Measurements from ENCODE around the gene THRB. TPM values are rescaled to one million over a fixed set of nuclear protein-coding genes. Genes with fewer than 3 reads are reported as not detected.

Gene THRB
- polyA plus RNA-seq, 1 of the 3 experiments (the other 2 are of a cell fraction), result 0.02 TPM

DNA sequence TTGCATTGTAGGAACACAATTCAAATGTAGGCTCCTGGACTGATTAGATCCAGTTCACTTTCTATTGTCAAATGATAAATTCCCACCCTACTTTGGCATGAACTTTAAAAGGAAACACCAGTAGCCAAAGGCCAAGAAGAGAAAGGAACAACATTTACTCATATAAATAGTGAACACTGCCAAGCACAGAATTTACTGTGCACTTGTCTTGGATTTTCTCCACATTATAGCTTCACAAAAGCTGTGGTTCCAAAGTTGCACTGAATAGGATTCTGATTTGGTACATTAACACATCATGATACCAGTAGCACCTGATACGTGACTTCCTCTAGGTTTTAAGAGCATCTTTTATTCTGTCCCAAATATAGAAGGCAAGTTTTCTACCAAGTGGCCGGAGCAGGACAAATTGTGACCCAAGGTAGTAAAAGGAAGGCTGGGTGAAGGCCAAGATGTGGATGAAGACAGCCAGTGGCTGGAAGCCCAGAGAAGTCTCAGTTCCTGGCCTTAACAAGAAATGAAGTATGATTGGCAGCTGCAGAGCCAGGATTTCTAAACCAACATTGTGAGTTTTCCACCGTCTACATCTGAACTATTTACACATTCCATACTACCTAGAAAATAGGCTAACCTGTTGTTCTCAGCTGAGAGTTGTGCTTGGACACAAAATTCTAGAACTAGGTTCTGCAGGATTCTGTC lies 206.7 kb downstream of the THRB start:
- POLR2A ChIA-PET, result no interaction called here
- H3K27ac ChIP-seq (ENCODE audit: low read depth in 2 of 2, low read length in 1 of 2), result no peak overlapping the region
- no peaks in the 10 kb centered on the region for H3K27me3 ChIP-seq (ENCODE audit: insufficient read depth)
- no peak overlapping the region for H3K4me3 ChIP-seq (ENCODE audit: low read depth in 2 of 2, low read length in 1 of 2)
- no peaks in the 10 kb centered on the region for H3F3A ChIP-seq (replicated peaks; ENCODE audit: insufficient read depth)
- no peak overlapping the region for H3K4me2 ChIP-seq
- no peaks in the 10 kb centered on the region for H3K36me3 ChIP-seq (replicated peaks in 1 of 2; ENCODE audit: control insufficient read depth in 1 of 2, insufficient read depth in 2 of 2, low read length in 1 of 2)
- TF ChIP-seq, protein P1, sequence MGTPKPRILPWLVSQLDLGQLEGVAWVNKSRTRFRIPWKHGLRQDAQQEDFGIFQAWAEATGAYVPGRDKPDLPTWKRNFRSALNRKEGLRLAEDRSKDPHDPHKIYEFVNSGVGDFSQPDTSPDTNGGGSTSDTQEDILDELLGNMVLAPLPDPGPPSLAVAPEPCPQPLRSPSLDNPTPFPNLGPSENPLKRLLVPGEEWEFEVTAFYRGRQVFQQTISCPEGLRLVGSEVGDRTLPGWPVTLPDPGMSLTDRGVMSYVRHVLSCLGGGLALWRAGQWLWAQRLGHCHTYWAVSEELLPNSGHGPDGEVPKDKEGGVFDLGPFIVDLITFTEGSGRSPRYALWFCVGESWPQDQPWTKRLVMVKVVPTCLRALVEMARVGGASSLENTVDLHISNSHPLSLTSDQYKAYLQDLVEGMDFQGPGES (IDR thresholded peaks at IDR 0.05; ENCODE audit: low read depth, low read length), result no peak
- no peak for TF ChIP-seq TAF1 (IDR thresholded peaks at IDR 0.05; ENCODE audit: borderline replicate concordance, low read depth, low read length)
- TF ChIP-seq, protein P2, sequence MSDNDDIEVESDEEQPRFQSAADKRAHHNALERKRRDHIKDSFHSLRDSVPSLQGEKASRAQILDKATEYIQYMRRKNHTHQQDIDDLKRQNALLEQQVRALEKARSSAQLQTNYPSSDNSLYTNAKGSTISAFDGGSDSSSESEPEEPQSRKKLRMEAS (IDR thresholded peaks at IDR 0.05; ENCODE audit: low read depth), result no peak
- no peak for TF ChIP-seq SIN3A (IDR thresholded peaks at IDR 0.05; ENCODE audit: borderline replicate concordance, low read depth, low read length)
- TF ChIP-seq POLR2AphosphoS5 (IDR thresholded peaks at IDR 0.05; ENCODE audit: low read depth, low read length), result no peak
- no peak for TF ChIP-seq MEF2A (IDR thresholded peaks at IDR 0.05; ENCODE audit: borderline replicate concordance, low read depth)
- no peak for TF ChIP-seq GABPA (IDR thresholded peaks at IDR 0.05; ENCODE audit: low read depth)
- H3K9me2 ChIP-seq, result no peaks in the 10 kb centered on the region
- H3K4me1 ChIP-seq (ENCODE audit: control insufficient read depth in 1 of 2, insufficient read depth in 2 of 2, low read depth in 1 of 2, low read length in 1 of 2), result no peaks in the 10 kb centered on the region
- 74% methylated on average over 3 of the region's 3 CpGs for WGBS (ENCODE audit: low lambda C conversion rate)
- no peak for DNase-seq
- H3K9me3 ChIP-seq, result no peaks in the 10 kb centered on the region
- H4K20me1 ChIP-seq (ENCODE audit: insufficient read depth), result no peaks in the 10 kb centered on the region
- CTCF ChIA-PET, result no interaction called here
- H3K79me2 ChIP-seq (ENCODE audit: insufficient read depth), result no peaks in the 10 kb centered on the region
- H3K9ac ChIP-seq, result no peak overlapping the region
- H2AFZ ChIP-seq (ENCODE audit: low read depth), result no peak overlapping the region

DNA sequence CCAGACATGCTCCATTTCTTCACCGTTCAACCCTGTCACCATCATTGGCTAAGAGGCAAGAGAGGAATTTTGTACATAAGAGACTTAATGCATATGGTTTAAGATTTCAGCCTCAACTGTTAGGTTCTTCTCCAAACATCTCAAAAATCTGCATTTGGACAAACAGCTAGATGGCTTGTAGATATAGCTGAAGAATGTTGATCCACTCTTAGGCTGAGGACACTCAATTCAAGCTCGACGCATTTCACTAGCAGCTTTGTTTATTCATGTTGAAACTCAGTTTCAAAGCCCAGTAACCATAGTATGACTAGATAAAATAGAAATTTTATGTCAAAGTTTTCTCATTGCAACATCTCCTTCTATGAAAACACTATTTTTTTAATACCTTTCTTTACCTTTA lies 208.2 kb downstream of the THRB start:
- Histone ChIP-seq H3K4me1 (ENCODE audit: control insufficient read depth in 1 of 2, insufficient read depth in 2 of 2, low read depth in 1 of 2, low read length in 1 of 2) (no peaks in the 10 kb centered on the region), H3K27me3 (ENCODE audit: insufficient read depth) (no peaks in the 10 kb centered on the region), H3K36me3 (replicated peaks in 1 of 2; ENCODE audit: control insufficient read depth in 1 of 2, insufficient read depth in 2 of 2, low read length in 1 of 2) (no peaks in the 10 kb centered on the region), H3K4me3 (ENCODE audit: low read depth in 2 of 2, low read length in 1 of 2) (no peak overlapping the region), H2AFZ (ENCODE audit: low read depth) (no peak overlapping the region), H3K9me2 (no peaks in the 10 kb centered on the region), H3K79me2 (ENCODE audit: insufficient read depth) (no peaks in the 10 kb centered on the region), H3F3A (replicated peaks; ENCODE audit: insufficient read depth) (no peaks in the 10 kb centered on the region), H3K9ac (no peak overlapping the region), H3K9me3 (no peaks in the 10 kb centered on the region), H3K4me2 (no peak overlapping the region), H4K20me1 (ENCODE audit: insufficient read depth) (no peaks in the 10 kb centered on the region), H3K27ac (ENCODE audit: low read depth in 2 of 2, low read length in 1 of 2) (no peak overlapping the region)
- CTCF ChIA-PET, result interaction anchor here (0.9 to 1.3 kb wide), 2 partner anchors 17 to 208 kb away, joined by 3 to 5 read pairs; partner anchors contain the start of gene THRB
- DNase-seq, result no peak
- POLR2A ChIA-PET, result no interaction called here
- TF ChIP-seq TCF12 (IDR thresholded peaks at IDR 0.05), result no peak
- TF ChIP-seq CHD2 (IDR thresholded peaks at IDR 0.05; ENCODE audit: low read length, partially characterized antibody), result no peak
- TF ChIP-seq SIN3A (IDR thresholded peaks at IDR 0.05; ENCODE audit: borderline replicate concordance, low read depth, low read length), result no peak
- TF ChIP-seq JUND (IDR thresholded peaks at IDR 0.05), result no peak
- TF ChIP-seq, protein P3, sequence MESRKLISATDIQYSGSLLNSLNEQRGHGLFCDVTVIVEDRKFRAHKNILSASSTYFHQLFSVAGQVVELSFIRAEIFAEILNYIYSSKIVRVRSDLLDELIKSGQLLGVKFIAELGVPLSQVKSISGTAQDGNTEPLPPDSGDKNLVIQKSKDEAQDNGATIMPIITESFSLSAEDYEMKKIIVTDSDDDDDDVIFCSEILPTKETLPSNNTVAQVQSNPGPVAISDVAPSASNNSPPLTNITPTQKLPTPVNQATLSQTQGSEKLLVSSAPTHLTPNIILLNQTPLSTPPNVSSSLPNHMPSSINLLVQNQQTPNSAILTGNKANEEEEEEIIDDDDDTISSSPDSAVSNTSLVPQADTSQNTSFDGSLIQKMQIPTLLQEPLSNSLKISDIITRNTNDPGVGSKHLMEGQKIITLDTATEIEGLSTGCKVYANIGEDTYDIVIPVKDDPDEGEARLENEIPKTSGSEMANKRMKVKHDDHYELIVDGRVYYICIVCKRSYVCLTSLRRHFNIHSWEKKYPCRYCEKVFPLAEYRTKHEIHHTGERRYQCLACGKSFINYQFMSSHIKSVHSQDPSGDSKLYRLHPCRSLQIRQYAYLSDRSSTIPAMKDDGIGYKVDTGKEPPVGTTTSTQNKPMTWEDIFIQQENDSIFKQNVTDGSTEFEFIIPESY (IDR thresholded peaks at IDR 0.05; ENCODE audit: borderline replicate concordance, low read depth), result no peak
- TF ChIP-seq, protein P4, sequence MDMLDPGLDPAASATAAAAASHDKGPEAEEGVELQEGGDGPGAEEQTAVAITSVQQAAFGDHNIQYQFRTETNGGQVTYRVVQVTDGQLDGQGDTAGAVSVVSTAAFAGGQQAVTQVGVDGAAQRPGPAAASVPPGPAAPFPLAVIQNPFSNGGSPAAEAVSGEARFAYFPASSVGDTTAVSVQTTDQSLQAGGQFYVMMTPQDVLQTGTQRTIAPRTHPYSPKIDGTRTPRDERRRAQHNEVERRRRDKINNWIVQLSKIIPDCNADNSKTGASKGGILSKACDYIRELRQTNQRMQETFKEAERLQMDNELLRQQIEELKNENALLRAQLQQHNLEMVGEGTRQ (IDR thresholded peaks at IDR 0.05; ENCODE audit: borderline replicate concordance, low read depth, low read length), result no peak
- TF ChIP-seq EZH2phosphoT487 (IDR thresholded peaks at IDR 0.05; ENCODE audit: borderline replicate concordance, low read depth), result no peak
- TF ChIP-seq, protein P2 (IDR thresholded peaks at IDR 0.05; ENCODE audit: low read depth), result no peak
- TF ChIP-seq RFX5 (IDR thresholded peaks at IDR 0.05; ENCODE audit: low read length), result no peak
- TF ChIP-seq MEF2A (IDR thresholded peaks at IDR 0.05; ENCODE audit: borderline replicate concordance, low read depth), result no peak
- WGBS (ENCODE audit: low lambda C conversion rate), result 86% methylated on average over 3 of the region's 3 CpGs
